OCI-LY7 (cell line): ENCODE data around the gene COBL. TPM values are rescaled to one million over a fixed set of nuclear protein-coding genes. Genes with fewer than 3 reads are reported as not detected.

Experiments
- BruUV-seq: library from RNA; stranded (reverse); fragments of 400-500 nt; replicated peaks from 2 replicates; lab custom pipeline; 2021; lab: Mats Ljungman, UMichigan
- CTCF ChIA-PET: fragments of 300-600 bp; sonication (Branson Sonifier 250); formaldehyde crosslinking; loops from one replicate; lab custom pipeline; 2022; ENCODE audit warnings: antibody characterized with exemption; ENCODE audit not compliant: unreplicated experiment; lab: Charles Lee
- POLR2A ChIA-PET: fragments of 300-600 bp; sonication (Branson Sonifier 250); formaldehyde crosslinking; loops from one replicate; lab custom pipeline; 2022; ENCODE audit warnings: antibody characterized with exemption; lab: Charles Lee
- DNase-seq: peaks from one replicate; pipeline ENCODE4 v3.0.0-alpha.2; 2015; ENCODE audit warnings: low spot score
- H2AFZ ChIP-seq: fragments of 200-600 bp; sonication (generic), shearing (Covaris generic); 2 replicates; pipeline ENCODE4 v1.6.1; 2014; ENCODE audit warnings: mild to moderate bottlenecking, antibody characterized with exemption, low read length, moderate library complexity
- H3K27ac ChIP-seq: fragments of 200-600 bp; sonication (generic); 2 replicates; pipeline ENCODE4 v1.5.1; 2014; ENCODE audit warnings: mixed run types, low read depth, mild to moderate bottlenecking, moderate library complexity, low read length, inconsistent platforms; ENCODE audit not compliant: poor library complexity, severe bottlenecking
- H3K36me3 ChIP-seq: fragments of 200-600 bp; sonication (generic); 2 replicates; pipeline ENCODE4 v1.6.1; 2014; ENCODE audit warnings: mild to moderate bottlenecking, antibody characterized with exemption, low read length, moderate library complexity, mixed read lengths; ENCODE audit not compliant: insufficient read depth
- H3K4me1 ChIP-seq: fragments of 200-600 bp; sonication (generic); 2 replicates; pipeline ENCODE4 v1.5.1; 2014; ENCODE audit warnings: mild to moderate bottlenecking, low read length; ENCODE audit not compliant: insufficient read depth, poor library complexity, severe bottlenecking
- H3K4me2 ChIP-seq: fragments of 200-600 bp; sonication (generic); 2 replicates; pipeline ENCODE4 v1.6.1; 2014; ENCODE audit warnings: mild to moderate bottlenecking, low read length
- H3K4me3 ChIP-seq: fragments of 200-600 bp; sonication (generic); 2 replicates; pipeline ENCODE4 v1.5.1; 2014; ENCODE audit warnings: mild to moderate bottlenecking, low read depth, low read length; ENCODE audit not compliant: poor library complexity, severe bottlenecking
- H3K79me2 ChIP-seq: fragments of 200-600 bp; sonication (generic); 2 replicates; pipeline ENCODE4 v1.6.1; 2016; ENCODE audit warnings: low read depth, mild to moderate bottlenecking, low read length, moderate library complexity, mixed read lengths; ENCODE audit not compliant: insufficient read depth
- H3K9me2 ChIP-seq: fragments of 200-600 bp; sonication (generic); 2 replicates; pipeline ENCODE4 v1.6.1; 2016; ENCODE audit warnings: mild to moderate bottlenecking, low read length, mixed read lengths; ENCODE audit not compliant: insufficient read depth
- H3K9me3 ChIP-seq: fragments of 200-600 bp; sonication (generic); 2 replicates; pipeline ENCODE4 v1.6.1; 2014; ENCODE audit warnings: mild to moderate bottlenecking, mixed run types, low read length, mixed read lengths
- H4K20me1 ChIP-seq: fragments of 200-600 bp; sonication (generic); 2 replicates; pipeline ENCODE4 v1.6.1; 2014; ENCODE audit warnings: mild to moderate bottlenecking, antibody characterized with exemption, low read length, moderate library complexity, mixed read lengths; ENCODE audit not compliant: insufficient read depth
- EZH2phosphoT487 ChIP-seq: fragments of 200-600 bp; sonication (generic); IDR thresholded peaks from 2 replicates; pipeline ENCODE4 v1.6.1; 2018; ENCODE audit warnings: low read depth, borderline replicate concordance, mild to moderate bottlenecking, mixed run types, antibody characterized with exemption, low read length, moderate library complexity, mixed read lengths
- intact Hi-C: fragments of 100-400 bp; cut with micrococcal nuclease; formaldehyde crosslinking; loops from one replicate; pipeline ENCODE4 v1.10.0; 2022; ENCODE audit not compliant: unreplicated experiment
- total RNA-seq, 2 experiments: library from RNA; depleted of rRNA in 1 of 2; stranded (reverse); fragments of >200 nt in 1 of 2; shearing (Covaris generic) in 1 of 2; gene quantifications; 2 replicates each; pipeline ENCODE4 v1.2.3, GENCODE V29; 2014 to 2022
- TF ChIP-seq, protein P1 (sequence below): fragments of 200-600 bp; sonication (generic); conservative IDR thresholded peaks from 2 replicates; pipeline ENCODE4 v1.5.1; 2014; ENCODE audit warnings: mild to moderate bottlenecking, antibody characterized with exemption, low read length, moderate library complexity, mixed read lengths

The COBL gene
- total RNA-seq, 2 experiments from 2014 or later = not detected

DNA sequence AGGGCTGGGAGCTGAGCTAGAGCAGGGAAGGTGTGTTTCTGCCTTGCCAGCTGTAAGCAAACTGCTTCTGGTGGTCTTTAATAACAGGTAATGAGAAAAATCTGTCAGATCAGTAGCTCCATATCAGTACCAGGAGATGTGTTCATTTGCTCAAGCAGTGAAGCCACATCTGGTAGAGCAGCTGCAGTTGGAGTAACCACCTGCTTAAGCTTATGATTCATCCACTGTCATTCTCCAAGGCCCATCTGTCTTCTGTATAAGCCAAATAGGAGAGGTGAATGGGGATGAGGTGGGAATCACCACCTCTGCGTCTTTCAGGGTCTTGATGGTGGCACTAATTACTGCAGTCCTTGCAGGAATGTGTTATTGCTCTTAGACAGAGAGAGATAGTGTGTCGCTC lies 18.4 kb upstream of the COBL start:
- Histone ChIP-seq H2AFZ (no peak overlapping the region), H3K9me3 (no peaks in the 10 kb centered on the region), H3K27ac (no peak overlapping the region), H3K4me2 (no peak overlapping the region), H3K79me2 (no peaks in the 10 kb centered on the region), H3K9me2 (no peaks in the 10 kb centered on the region), H3K4me3 (no peak overlapping the region), H4K20me1 (no peaks in the 10 kb centered on the region), H3K36me3 (no peaks in the 10 kb centered on the region), H3K4me1 (no peaks in the 10 kb centered on the region)
- ChIA-PET POLR2A (no interaction called here), CTCF (no interaction called here)
- no peak for TF ChIP-seq EZH2phosphoT487
- TF ChIP-seq, protein P1, sequence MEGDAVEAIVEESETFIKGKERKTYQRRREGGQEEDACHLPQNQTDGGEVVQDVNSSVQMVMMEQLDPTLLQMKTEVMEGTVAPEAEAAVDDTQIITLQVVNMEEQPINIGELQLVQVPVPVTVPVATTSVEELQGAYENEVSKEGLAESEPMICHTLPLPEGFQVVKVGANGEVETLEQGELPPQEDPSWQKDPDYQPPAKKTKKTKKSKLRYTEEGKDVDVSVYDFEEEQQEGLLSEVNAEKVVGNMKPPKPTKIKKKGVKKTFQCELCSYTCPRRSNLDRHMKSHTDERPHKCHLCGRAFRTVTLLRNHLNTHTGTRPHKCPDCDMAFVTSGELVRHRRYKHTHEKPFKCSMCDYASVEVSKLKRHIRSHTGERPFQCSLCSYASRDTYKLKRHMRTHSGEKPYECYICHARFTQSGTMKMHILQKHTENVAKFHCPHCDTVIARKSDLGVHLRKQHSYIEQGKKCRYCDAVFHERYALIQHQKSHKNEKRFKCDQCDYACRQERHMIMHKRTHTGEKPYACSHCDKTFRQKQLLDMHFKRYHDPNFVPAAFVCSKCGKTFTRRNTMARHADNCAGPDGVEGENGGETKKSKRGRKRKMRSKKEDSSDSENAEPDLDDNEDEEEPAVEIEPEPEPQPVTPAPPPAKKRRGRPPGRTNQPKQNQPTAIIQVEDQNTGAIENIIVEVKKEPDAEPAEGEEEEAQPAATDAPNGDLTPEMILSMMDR = no peak
- no TSS peak for BruUV-seq
- intact Hi-C loops = no loop called here
- DNase-seq = no peak

DNA sequence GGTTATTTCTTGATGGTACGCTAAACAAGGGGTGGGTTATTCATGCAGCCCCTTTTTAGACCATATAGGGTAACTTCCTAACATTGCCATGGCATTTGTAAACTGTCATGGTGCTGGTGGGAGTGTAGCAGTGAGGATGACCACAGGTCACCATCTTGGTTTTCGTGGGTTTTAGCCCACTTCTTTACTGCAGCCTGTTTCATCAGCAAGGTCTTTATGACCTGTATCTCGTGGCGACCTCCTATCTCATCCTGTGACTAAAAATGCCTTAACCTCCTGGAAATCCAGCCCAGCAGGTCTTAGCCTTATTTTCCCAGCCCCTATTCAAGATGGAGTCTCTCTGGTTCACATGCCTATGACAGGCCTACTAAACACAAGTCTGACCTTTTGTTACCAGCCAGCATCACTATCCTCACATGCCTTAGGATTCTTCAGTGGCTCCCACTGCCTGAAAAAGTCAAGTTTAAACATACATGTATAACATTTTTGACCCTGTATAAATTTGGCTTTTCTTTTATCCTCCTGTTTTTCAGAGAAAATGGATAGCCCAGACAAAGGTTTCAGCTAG lies 13.2 kb upstream of the COBL start:
- Histone ChIP-seq H3K36me3 (no peaks in the 10 kb centered on the region), H3K4me3 (no peak overlapping the region), H3K79me2 (no peaks in the 10 kb centered on the region), H3K4me2 (no peak overlapping the region), H3K9me3 (no peaks in the 10 kb centered on the region), H3K27ac (no peak overlapping the region), H3K9me2 (no peaks in the 10 kb centered on the region), H2AFZ (no peak overlapping the region), H4K20me1 (no peaks in the 10 kb centered on the region), H3K4me1 (no peaks in the 10 kb centered on the region)
- ChIA-PET POLR2A (no interaction called here), CTCF (no interaction called here)
- DNase-seq = no peak
- TF ChIP-seq, protein P1 = no peak
- no peak for TF ChIP-seq EZH2phosphoT487
- BruUV-seq = no TSS peak
- intact Hi-C loops = no loop called here

GRCh38 chr7:51328351-51328801 lies 11.8 kb upstream of the COBL start:
- Histone ChIP-seq H3K9me3 (no peaks in the 10 kb centered on the region), H2AFZ (no peak overlapping the region), H4K20me1 (no peaks in the 10 kb centered on the region), H3K4me3 (no peak overlapping the region), H3K4me2 (no peak overlapping the region), H3K4me1 (no peaks in the 10 kb centered on the region), H3K27ac (no peak overlapping the region), H3K79me2 (no peaks in the 10 kb centered on the region), H3K36me3 (no peaks in the 10 kb centered on the region), H3K9me2 (no peaks in the 10 kb centered on the region)
- no TSS peak for BruUV-seq
- TF ChIP-seq EZH2phosphoT487 = no peak
- TF ChIP-seq, protein P1 = no peak
- DNase-seq = no peak
- POLR2A ChIA-PET = interaction anchor here (0.5 to 1.0 kb wide), 2 partner anchors 17 to 1155 kb away, joined by 3 read pairs; no protein-coding TSS in a partner anchor
- CTCF ChIA-PET = no interaction called here
- intact Hi-C loops = no loop called here
